Pancreas (tissue), 10 donors: ENCODE data around the gene EGFL7. TPM values are rescaled to one million over a fixed set of nuclear protein-coding genes. Genes with fewer than 3 reads are reported as not detected.

Experiments used
- ATAC-seq, 4 donors: fragments of 200-7000 bp; cut with Tn5 transposase; one replicate each; pipeline versions ENCODE4 v1.8.0 to v1.9.1; 2020; ENCODE audit warnings: mild to moderate bottlenecking in 4 of 4, moderate library complexity in 4 of 4
- DNase-seq, 6 donors: peaks; one replicate each; pipeline ENCODE4 v3.0.0-alpha.2; 2020
- FAIRE-seq: peaks from 2 replicates; lab custom pipeline; 2012; peaks lifted over from hg19 to GRCh38; lab: Jason Lieb, UNC
- H3K27ac ChIP-seq, 4 donors: fragments of 200-600 bp; sonication (generic); 1 replicate in 3 of 4; 2 replicates in 1 of 4; pipeline versions ENCODE4 v1.5.0 to v1.8.0; 2020
- H3K27me3 ChIP-seq, 4 donors: fragments of 200-600 bp; one replicate each; pipeline ENCODE4 v1.8.0; 2021
- H3K36me3 ChIP-seq, 3 donors: fragments of 200-600 bp; sonication (generic) in 1 of 3; one replicate each; pipeline versions ENCODE4 v1.5.0 to v1.8.0; 2020 to 2021
- H3K4me1 ChIP-seq, 3 donors: fragments of 200-600 bp; one replicate each; pipeline ENCODE4 v1.8.0; 2021
- H3K4me3 ChIP-seq, 4 donors: fragments of 200-600 bp; sonication (generic) in 2 of 4; one replicate each; pipeline versions ENCODE4 v1.5.0 to v1.8.0; 2020 to 2021
- H3K9me3 ChIP-seq, 4 donors: fragments of 200-600 bp; one replicate each; pipeline ENCODE4 v1.8.0; 2021
- WGBS, 2 donors: extraction: QIAGEN DNeasy Blood & Tissue Kit; methylation state at CpG; one replicate each; pipeline ENCODE4 v1.1.7; 2013; 5-methylcytosine and 5-hydroxymethylcytosine counted together
- intact Hi-C, 3 donors: fragments of 100-400 bp; cut with DNase I; formaldehyde crosslinking; loops; one replicate each; pipeline versions ENCODE4 v1.11.1 to v1.14.2; 2022
- polyA plus RNA-seq, 2 donors: library from polyadenylated mRNA; stranded (reverse); fragments of 200-250 nt; gene quantifications; one replicate each; pipeline ENCODE4 v1.2.3, GENCODE V29; 2013
- total RNA-seq, 6 donors: library from RNA; stranded (reverse); fragmentation: NEBNext Ultra II Directional in 4 of 6; extraction: Animal tissue kit (Norgen Biotek cat#: 25700) in 4 of 6; gene quantifications; one replicate each; pipeline versions ENCODE4 v1.2.1 to v1.2.4, GENCODE V29; 2021 to 2023
- TF ChIP-seq, protein P1 (sequence below), 4 donors: fragments of 200-600 bp; sonication (generic) in 3 of 4; IDR thresholded peaks; one replicate each; pipeline versions ENCODE4 v1.5.0 to v1.8.0; 2021; ENCODE audit warnings: antibody characterized with exemption in 4 of 4
- donor health status: healthy with polysubstance abuse.
- donor health status: DM: no; HTN: no; CAD: no; lungs with moderate emphysema.
- donor health status: DM: no; HTN: no; CAD: no.
- donor health status: control.
- donor health status: control.
- donor health status: Bipolar disorder and iron deficiency.
- donor health status: DM: yes; HTN: yes; CAD: no.
- donor health status: DM: no; HTN: no; CAD: no.
- donor health status: DM: no; HTN: no; CAD: no.
- donor health status: DM: yes; HTN: yes; CAD: no.

EGFL7 gene
- total and polyA plus RNA-seq, 8 donors, result 8.6 to 134 (median 16.7) TPM

DNA sequence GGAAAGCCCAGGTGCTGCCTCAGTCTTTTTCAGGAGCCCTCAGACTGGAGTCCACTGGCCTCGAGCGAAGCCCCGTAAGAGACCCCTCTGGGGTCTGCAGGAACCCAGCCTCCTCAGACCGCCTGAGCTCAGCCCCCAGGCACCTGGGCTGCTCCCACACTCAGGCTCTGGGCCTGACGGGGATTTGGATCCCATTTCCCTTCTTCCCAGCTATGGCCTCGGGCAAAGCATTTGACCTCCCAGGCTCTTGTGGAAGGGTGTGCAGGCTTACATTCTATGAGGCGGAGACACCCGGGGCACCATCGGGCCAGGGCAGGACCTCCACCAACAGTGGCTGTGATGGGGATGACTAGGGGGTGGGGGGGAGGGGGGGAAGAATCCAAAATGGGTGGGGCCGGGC is 20.0 kb downstream of the EGFL7 start:
- peaks cover 6 to 19% (median 17%) of the 10 kb centered on the region in 3 donors for H3K4me1 ChIP-seq
- intact Hi-C loops, result no loop called here
- no peak overlapping the region for H3K4me3 ChIP-seq
- ATAC-seq (no peak), DNase-seq (no peak), FAIRE-seq (no peak)
- WGBS, 2 donors, result 69 to 75% methylated on average over 7 to 10 of the region's 10 CpGs
- no peak overlapping the region for H3K27ac ChIP-seq
- H3K36me3 ChIP-seq, result no peaks in the 10 kb centered on the region
- TF ChIP-seq, protein P1, sequence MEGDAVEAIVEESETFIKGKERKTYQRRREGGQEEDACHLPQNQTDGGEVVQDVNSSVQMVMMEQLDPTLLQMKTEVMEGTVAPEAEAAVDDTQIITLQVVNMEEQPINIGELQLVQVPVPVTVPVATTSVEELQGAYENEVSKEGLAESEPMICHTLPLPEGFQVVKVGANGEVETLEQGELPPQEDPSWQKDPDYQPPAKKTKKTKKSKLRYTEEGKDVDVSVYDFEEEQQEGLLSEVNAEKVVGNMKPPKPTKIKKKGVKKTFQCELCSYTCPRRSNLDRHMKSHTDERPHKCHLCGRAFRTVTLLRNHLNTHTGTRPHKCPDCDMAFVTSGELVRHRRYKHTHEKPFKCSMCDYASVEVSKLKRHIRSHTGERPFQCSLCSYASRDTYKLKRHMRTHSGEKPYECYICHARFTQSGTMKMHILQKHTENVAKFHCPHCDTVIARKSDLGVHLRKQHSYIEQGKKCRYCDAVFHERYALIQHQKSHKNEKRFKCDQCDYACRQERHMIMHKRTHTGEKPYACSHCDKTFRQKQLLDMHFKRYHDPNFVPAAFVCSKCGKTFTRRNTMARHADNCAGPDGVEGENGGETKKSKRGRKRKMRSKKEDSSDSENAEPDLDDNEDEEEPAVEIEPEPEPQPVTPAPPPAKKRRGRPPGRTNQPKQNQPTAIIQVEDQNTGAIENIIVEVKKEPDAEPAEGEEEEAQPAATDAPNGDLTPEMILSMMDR (IDR thresholded peaks at IDR 0.05), result no peak
- H3K27me3 ChIP-seq, result no peaks in the 10 kb centered on the region
- H3K9me3 ChIP-seq, result no peaks in the 10 kb centered on the region

DNA sequence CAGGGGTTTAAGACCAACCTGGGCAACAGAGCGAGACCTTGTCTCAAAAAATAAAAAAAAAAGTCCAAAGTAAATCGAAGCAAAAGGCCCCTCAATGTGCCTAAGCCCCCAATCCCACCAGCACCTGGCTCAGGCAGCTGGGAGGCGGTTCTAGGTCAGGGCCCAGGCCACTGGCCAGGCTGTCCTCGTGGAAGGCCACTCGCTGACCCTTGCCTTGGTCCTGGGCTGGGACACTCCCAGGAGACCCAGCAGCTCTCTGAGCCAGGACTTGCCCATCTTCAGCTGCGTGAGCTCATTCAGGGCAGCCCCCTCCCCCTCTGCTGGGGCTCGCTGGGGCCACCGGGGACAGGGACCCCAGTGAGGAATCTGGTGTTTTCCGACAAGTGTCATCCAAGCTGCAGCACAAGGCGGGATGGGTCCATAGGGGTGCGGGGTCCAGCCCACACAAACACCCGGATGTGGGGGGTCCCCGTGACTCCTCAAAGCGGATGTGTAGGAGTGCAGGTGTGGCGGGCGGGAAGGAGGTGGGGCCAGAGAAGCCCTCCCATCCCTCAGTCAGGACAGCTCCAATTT is 20.5 kb downstream of the EGFL7 start:
- H3K36me3 ChIP-seq, result no peaks in the 10 kb centered on the region
- intact Hi-C loops, result no loop called here
- H3K27ac ChIP-seq, result no peak overlapping the region
- FAIRE-seq (no peak), DNase-seq (peak in 2 of 6 donors; percentile 12 to 35), ATAC-seq (no peak)
- 87 to 91% methylated on average over 16 of the region's 16 CpGs for WGBS, 2 donors
- H3K4me3 ChIP-seq, result no peak overlapping the region
- no peaks in the 10 kb centered on the region for H3K9me3 ChIP-seq
- TF ChIP-seq, protein P1 (IDR thresholded peaks at IDR 0.05), result no peak
- H3K4me1 ChIP-seq, result peaks cover 11 to 24% (median 23%) of the 10 kb centered on the region in 3 donors
- H3K27me3 ChIP-seq, result no peaks in the 10 kb centered on the region

DNA sequence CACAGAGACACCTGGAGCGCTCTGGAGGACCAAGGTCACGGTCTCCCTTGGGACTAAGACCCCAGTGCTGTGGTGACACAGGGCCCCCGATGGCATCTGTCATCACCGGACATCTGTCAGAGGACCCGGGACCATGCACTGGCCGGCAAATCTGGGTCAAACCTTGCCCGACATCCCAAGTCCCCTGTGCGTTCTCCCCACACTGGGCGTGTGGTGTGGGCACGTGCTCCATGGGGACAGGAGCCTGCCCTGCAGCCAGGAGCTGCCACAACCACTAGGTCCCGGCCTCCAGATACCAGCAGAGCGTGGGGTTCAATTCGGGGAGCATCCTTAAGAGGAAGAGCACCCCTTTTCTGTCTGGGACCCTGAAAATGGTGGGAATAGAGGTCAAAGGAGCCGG is 21.0 kb downstream of the EGFL7 start:
- intact Hi-C loops, result no loop called here
- ATAC-seq, result no peak
- Histone ChIP-seq H3K4me1 (peaks cover 15 to 29% (median 23%) of the 10 kb centered on the region in 3 donors), H3K9me3 (no peaks in the 10 kb centered on the region), H3K4me3 (no peak overlapping the region), H3K36me3 (no peaks in the 10 kb centered on the region), H3K27me3 (no peaks in the 10 kb centered on the region), H3K27ac (no peak overlapping the region)
- TF ChIP-seq, protein P1 (IDR thresholded peaks at IDR 0.05), result no peak
- DNase-seq, result peak in 2 of 6 donors; percentile 18 to 29
- no peak for FAIRE-seq
- 68 to 76% methylated on average over 14 of the region's 14 CpGs for WGBS, 2 donors

DNA sequence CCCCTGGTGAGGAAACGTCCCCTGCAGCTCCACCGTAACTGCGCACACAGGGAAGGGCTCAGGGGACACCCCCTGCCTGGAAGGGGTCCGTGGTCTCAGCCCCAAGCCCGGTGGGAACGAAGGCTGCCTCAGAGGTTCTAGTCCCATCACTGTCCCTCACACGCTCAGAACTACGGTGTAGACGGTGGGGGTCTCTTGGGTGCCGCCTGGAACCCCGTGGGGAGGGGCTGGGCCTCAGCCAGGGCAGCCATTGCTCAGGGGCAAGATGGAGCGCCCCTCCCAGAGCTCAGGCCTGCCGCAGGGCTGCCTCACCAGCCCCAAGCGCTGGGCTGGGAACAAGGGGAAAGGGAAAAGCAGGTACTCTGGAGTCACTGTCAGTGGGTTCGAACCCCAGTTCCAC is 21.6 kb downstream of the EGFL7 start:
- peak in 1 of 6 donors; percentile 54 for DNase-seq
- Histone ChIP-seq H3K4me3 (no peak overlapping the region), H3K27me3 (no peaks in the 10 kb centered on the region), H3K9me3 (no peaks in the 10 kb centered on the region), H3K4me1 (peaks cover 15 to 35% (median 25%) of the 10 kb centered on the region in 3 donors), H3K36me3 (no peaks in the 10 kb centered on the region), H3K27ac (no peak overlapping the region)
- WGBS, 2 donors, result 71 to 77% methylated on average over 12 to 15 of the region's 15 CpGs
- intact Hi-C loops, result no loop called here
- FAIRE-seq, result no peak
- no peak for ATAC-seq
- TF ChIP-seq, protein P1 (IDR thresholded peaks at IDR 0.05), result no peak

DNA sequence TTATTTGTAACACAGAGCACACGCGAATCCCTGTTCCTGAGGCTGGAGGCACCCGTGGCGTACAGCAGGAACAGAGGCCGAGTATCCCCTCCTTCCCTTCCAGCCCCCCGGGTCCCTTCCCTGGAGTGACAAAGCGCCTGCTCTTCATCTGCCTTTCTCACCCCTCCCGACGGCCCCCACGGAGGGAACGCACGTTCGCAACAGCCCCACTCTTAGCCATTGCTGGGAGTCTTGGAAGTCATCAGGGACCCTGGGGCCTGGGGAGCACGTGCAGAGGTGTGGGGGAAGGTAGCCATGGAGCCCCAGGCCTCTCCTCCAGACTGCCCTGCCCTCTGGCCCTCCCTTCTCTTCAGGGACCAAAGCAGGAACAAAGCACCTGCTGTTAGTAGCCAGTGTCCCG is 22.1 kb downstream of the EGFL7 start:
- H3K4me1 ChIP-seq, result peaks cover 19 to 40% (median 29%) of the 10 kb centered on the region in 3 donors
- peak overlapping the region in 3 of 4 donors; percentile 10 to 97 (median 70) for H3K4me3 ChIP-seq
- no peaks in the 10 kb centered on the region for H3K9me3 ChIP-seq
- intact Hi-C loops, result no loop called here
- 59 to 61% methylated on average over 15 of the region's 15 CpGs for WGBS, 2 donors
- H3K27me3 ChIP-seq, result no peaks in the 10 kb centered on the region
- peak overlapping the region in 1 of 4 donors; percentile 5 for H3K27ac ChIP-seq
- no peak for ATAC-seq
- TF ChIP-seq, protein P1 (IDR thresholded peaks at IDR 0.05), result no peak
- DNase-seq, result no peak
- no peak for FAIRE-seq
- H3K36me3 ChIP-seq, result no peaks in the 10 kb centered on the region
